IMR-90 (cell line): ENCODE results near the gene PTPRC. TPM values are rescaled to one million over a fixed set of nuclear protein-coding genes. Genes with fewer than 3 reads are reported as not detected.

ENCODE experiments used
- ATAC-seq: fragments of 200-7000 bp; cut with Tn5 transposase; 2 replicates; pipeline ENCODE4 v1.9.1; 2020; ENCODE audit warnings: low read depth, mild to moderate bottlenecking, moderate library complexity
- BruUV-seq: library from RNA; stranded (reverse); fragments of 400-500 nt; replicated peaks from 2 replicates; lab custom pipeline; 2021; lab: Mats Ljungman, UMichigan
- CTCF ChIA-PET: fragments of 300-600 bp; formaldehyde crosslinking; extraction: SDS; loops from one replicate; lab custom pipeline; 2021; ENCODE audit warnings: antibody characterized with exemption; lab: Yijun Ruan, JAX
- POLR2A ChIA-PET: fragments of 300-600 bp; sonication (Branson Sonifier 250); formaldehyde crosslinking; loops from one replicate; lab custom pipeline; 2022; ENCODE audit warnings: antibody characterized with exemption; ENCODE audit not compliant: unreplicated experiment; lab: Charles Lee
- DNase-seq: peaks from one replicate; pipeline ENCODE4 v3.0.0; 2013
- H2AFZ ChIP-seq: replicated peaks from 2 replicates; pipeline ENCODE3; 2013; ENCODE audit warnings: low read length, mild to moderate bottlenecking; ENCODE audit not compliant: poor library complexity
- H2AK5ac ChIP-seq: 2 replicates; pipeline ENCODE4 v1.6.1; 2013; ENCODE audit warnings: low read depth, low read length, inconsistent platforms
- H2AK9ac ChIP-seq: replicated peaks from 2 replicates; pipeline ENCODE3; 2013; ENCODE audit warnings: mild to moderate bottlenecking, low read depth, low read length, moderate library complexity; ENCODE audit not compliant: poor library complexity
- H2BK120ac ChIP-seq: 2 replicates; pipeline ENCODE4 v1.6.1; 2013; ENCODE audit warnings: low read depth, low read length, inconsistent platforms
- H2BK15ac ChIP-seq: 3 replicates; pipeline ENCODE4 v1.6.1; 2013; ENCODE audit warnings: low read depth, low read length, inconsistent platforms
- H2BK20ac ChIP-seq: 2 replicates; pipeline ENCODE4 v1.6.1; 2013; ENCODE audit warnings: low read depth, mild to moderate bottlenecking, inconsistent platforms, low read length, moderate library complexity
- H2BK5ac ChIP-seq: 2 replicates; pipeline ENCODE4 v1.6.1; 2013; ENCODE audit warnings: mild to moderate bottlenecking, low read depth, low read length, inconsistent platforms; ENCODE audit not compliant: poor library complexity, severe bottlenecking
- H3K14ac ChIP-seq: replicated peaks from 2 replicates; pipeline ENCODE4 v1.6.1; 2013; ENCODE audit warnings: low read depth, low read length, inconsistent platforms
- H3K18ac ChIP-seq: 2 replicates; pipeline ENCODE4 v1.6.1; 2013; ENCODE audit warnings: low read depth, low read length, control low read depth
- H3K23ac ChIP-seq: 2 replicates; pipeline ENCODE4 v1.6.1; 2013; ENCODE audit warnings: low read depth, low read length, inconsistent platforms
- H3K27ac ChIP-seq: 2 replicates; pipeline ENCODE4 v1.5.1; 2013; ENCODE audit warnings: mild to moderate bottlenecking, control low read depth, low read length; ENCODE audit not compliant: insufficient read depth
- H3K27me3 ChIP-seq: 2 replicates; pipeline ENCODE4 v1.6.1; 2013; ENCODE audit warnings: low read length; ENCODE audit not compliant: control insufficient read depth, insufficient read depth
- H3K36me3 ChIP-seq: 2 replicates; pipeline ENCODE4 v1.6.1; 2013; ENCODE audit warnings: low read length, mixed read lengths; ENCODE audit not compliant: control insufficient read depth, insufficient read depth
- H3K4ac ChIP-seq: 2 replicates; pipeline ENCODE4 v1.6.1; 2013; ENCODE audit warnings: low read depth, low read length, inconsistent platforms
- H3K4me1 ChIP-seq: 2 replicates; pipeline ENCODE4 v1.6.1; 2013; ENCODE audit warnings: low read length, mixed read lengths; ENCODE audit not compliant: control insufficient read depth, insufficient read depth
- H3K4me2 ChIP-seq: 2 replicates; pipeline ENCODE4 v1.6.1; 2013; ENCODE audit warnings: low read depth, mild to moderate bottlenecking, control low read depth, low read length, moderate library complexity
- H3K4me3 ChIP-seq: 2 replicates; pipeline ENCODE4 v1.5.1; 2013; ENCODE audit warnings: low read depth, mild to moderate bottlenecking, control low read depth, low read length, moderate library complexity; ENCODE audit not compliant: insufficient read depth
- H3K56ac ChIP-seq: 2 replicates; pipeline ENCODE4 v1.6.1; 2013; ENCODE audit warnings: low read length, inconsistent platforms; ENCODE audit not compliant: insufficient read depth; ENCODE audit errors: extremely low read depth
- H3K79me1 ChIP-seq, 2 experiments: 2 replicates each; pipeline ENCODE4 v1.6.1; 2013; ENCODE audit warnings: low read length in 2 of 2, inconsistent platforms in 1 of 2, low read depth in 1 of 2
- H3K9ac ChIP-seq: 2 replicates; pipeline ENCODE4 v1.6.1; 2013; ENCODE audit warnings: low read depth, low read length, control low read depth
- H3K9me1 ChIP-seq: 2 replicates; pipeline ENCODE4 v1.6.1; 2013; ENCODE audit warnings: low read length, inconsistent platforms; ENCODE audit not compliant: insufficient read depth
- H3K9me3 ChIP-seq: 2 replicates; pipeline ENCODE4 v1.6.1; 2013; ENCODE audit warnings: low read length; ENCODE audit not compliant: control insufficient read depth, insufficient read depth
- H4K20me1 ChIP-seq: 2 replicates; pipeline ENCODE4 v1.6.1; 2013; ENCODE audit warnings: low read length, inconsistent platforms; ENCODE audit not compliant: insufficient read depth
- H4K5ac ChIP-seq: 2 replicates; pipeline ENCODE4 v1.6.1; 2013; ENCODE audit warnings: mild to moderate bottlenecking, low read depth, low read length, control low read depth
- H4K8ac ChIP-seq, 2 experiments: 2 replicates each; pipeline ENCODE4 v1.6.1; 2013; ENCODE audit warnings: low read depth in 2 of 2, low read length in 2 of 2, control low read depth in 1 of 2, inconsistent platforms in 1 of 2
- H4K91ac ChIP-seq: 2 replicates; pipeline ENCODE4 v1.6.1; 2013; ENCODE audit warnings: low read depth, low read length, inconsistent platforms; ENCODE audit not compliant: insufficient read depth
- BHLHE40 ChIP-seq: fragments of 150-350 bp; IDR thresholded peaks from 2 replicates; pipeline ENCODE4 v1.6.1; 2016; ENCODE audit warnings: mild to moderate bottlenecking, low read depth, low read length
- CEBPB ChIP-seq: IDR thresholded peaks from 2 replicates; pipeline ENCODE4 v1.6.1; 2012; ENCODE audit warnings: low read depth, low read length, improper control_type of control experiment
- CHD1 ChIP-seq: IDR thresholded peaks from 2 replicates; pipeline ENCODE4 v1.6.1; 2012; ENCODE audit warnings: low read depth, low read length, improper control_type of control experiment
- FOS ChIP-seq: fragments of 150-350 bp; IDR thresholded peaks from 2 replicates; pipeline ENCODE4 v1.6.1; 2016; ENCODE audit warnings: low read depth, low read length
- MAZ ChIP-seq: IDR thresholded peaks from 2 replicates; pipeline ENCODE4 v1.6.1; 2012; ENCODE audit warnings: low read depth, mild to moderate bottlenecking, low read length, improper control_type of control experiment, moderate library complexity, borderline replicate concordance
- MXI1 ChIP-seq: IDR thresholded peaks from 2 replicates; pipeline ENCODE4 v1.6.1; 2012; ENCODE audit warnings: low read depth, mild to moderate bottlenecking, low read length, moderate library complexity, borderline replicate concordance
- NFE2L2 ChIP-seq: fragments of 150-350 bp; IDR thresholded peaks from 2 replicates; pipeline ENCODE4 v1.6.1; 2016; ENCODE audit warnings: low read depth, mild to moderate bottlenecking, low read length
- POLR2A ChIP-seq: IDR thresholded peaks from 2 replicates; pipeline ENCODE4 v1.6.1; 2012; ENCODE audit warnings: mild to moderate bottlenecking, low read depth, low read length
- RAD21 ChIP-seq: IDR thresholded peaks from 2 replicates; pipeline ENCODE4 v1.6.1; 2012; ENCODE audit warnings: low read length, improper control_type of control experiment
- RCOR1 ChIP-seq: IDR thresholded peaks from 2 replicates; pipeline ENCODE4 v1.6.1; 2012; ENCODE audit warnings: mild to moderate bottlenecking, low read length, improper control_type of control experiment; ENCODE audit not compliant: insufficient replicate concordance
- RFX5 ChIP-seq: IDR thresholded peaks from 2 replicates; pipeline ENCODE4 v1.8.0; 2012; ENCODE audit warnings: low read depth, mild to moderate bottlenecking, low read length, moderate library complexity
- SMC3 ChIP-seq: fragments of 150-350 bp; IDR thresholded peaks from 2 replicates; pipeline ENCODE4 v1.6.1; 2016; ENCODE audit warnings: low read depth, mild to moderate bottlenecking, antibody characterized with exemption, low read length, moderate library complexity
- WGBS, 2 experiments: methylation state at CpG; one replicate each; pipeline versions ENCODE4 v1.1.5 to v1.1.7; 2013; ENCODE audit warnings: missing lambda C conversion rate in 2 of 2; ENCODE audit not compliant: insufficient read length in 1 of 2; ENCODE audit errors: extremely low coverage in 2 of 2; 5-methylcytosine and 5-hydroxymethylcytosine counted together
- dilution Hi-C: fragments of 300-500 bp; cut with HindIII; formaldehyde crosslinking; loops from one replicate; pipeline ENCODE4 v1.14.3; 2018; ENCODE audit warnings: low sequenced_read_pairs; ENCODE audit not compliant: unreplicated experiment
- in situ Hi-C: fragments of 300-500 bp; cut with MboI; formaldehyde crosslinking; loops from 3 replicates; pipeline ENCODE4 v1.14.3; 2019; ENCODE audit warnings: low sequenced_read_pairs, inconsistent platforms, mixed read lengths
- intact Hi-C: fragments of 100-400 bp; cut with micrococcal nuclease; formaldehyde crosslinking; loops from 2 replicates; pipeline ENCODE4 v1.10.0; 2022
- polyA plus RNA-seq, 3 experiments: library from polyadenylated mRNA; depleted of rRNA; stranded (reverse); fragments of >200 nt; gene quantifications; 2 replicates each; pipeline ENCODE4 v1.2.3, GENCODE V29; 2012; ENCODE audit warnings: low replicate concordance in 1 of 3
- total RNA-seq: library from RNA; depleted of rRNA; stranded (reverse); fragments of >200 nt; gene quantifications from 2 replicates; pipeline ENCODE4 v1.2.3, GENCODE V29; 2012
- TF ChIP-seq, protein P1 (sequence below): fragments of 150-350 bp; IDR thresholded peaks from 2 replicates; pipeline ENCODE4 v1.6.1; 2017; ENCODE audit warnings: mild to moderate bottlenecking, antibody characterized with exemption, low read length, low read depth
- TF ChIP-seq, protein P2 (sequence below): conservative IDR thresholded peaks from 2 replicates; pipeline ENCODE4 v1.5.1; 2012; ENCODE audit warnings: mild to moderate bottlenecking, low read depth, low read length, improper control_type of control experiment

PTPRC gene
- total and polyA plus RNA-seq, 2 of the 4 experiments (the other 2 are of a cell fraction) = not detected

DNA sequence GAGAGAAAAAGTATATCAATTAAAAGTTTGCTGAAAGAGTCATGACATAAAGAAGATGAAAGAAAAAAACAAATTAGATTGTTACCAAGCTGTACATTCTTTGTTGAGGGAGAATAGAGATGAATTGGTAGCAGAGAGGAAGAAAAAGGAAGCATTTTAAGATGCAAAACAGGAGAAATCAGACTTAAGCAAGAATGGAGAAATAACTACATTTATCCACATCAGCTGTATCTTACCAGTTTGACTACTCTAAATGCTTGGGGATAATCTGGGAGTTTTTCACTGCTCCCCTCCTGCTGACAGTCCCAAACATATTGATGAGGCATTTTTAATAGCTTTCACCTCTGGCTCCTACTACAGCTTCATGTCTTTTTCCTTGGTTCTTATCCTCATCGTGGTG is 16.8 kb upstream of the PTPRC start:
- no CpG with 5 or more reads among the region's 1 CpG for WGBS, 2 experiments
- Histone ChIP-seq H3K4me2 (no peak overlapping the region), H2BK120ac (no peak overlapping the region), H2BK20ac (no peak overlapping the region), H3K9ac (no peak overlapping the region), H4K91ac (no peak overlapping the region), H4K20me1 (no peaks in the 10 kb centered on the region), H3K27me3 (no peaks in the 10 kb centered on the region), H3K27ac (no peak overlapping the region), H3K4me3 (no peak overlapping the region), H2AK9ac (no peak overlapping the region), H4K8ac (no peak overlapping the region), H3K18ac (no peak overlapping the region), H3K9me1 (no peaks in the 10 kb centered on the region), H3K9me3 (no peaks in the 10 kb centered on the region), H3K36me3 (no peaks in the 10 kb centered on the region), H3K56ac (no peak overlapping the region), H4K5ac (no peak overlapping the region), H3K79me1 (no peaks in the 10 kb centered on the region), H2AK5ac (no peak overlapping the region), H3K4ac (no peak overlapping the region), H3K4me1 (no peaks in the 10 kb centered on the region), H3K23ac (no peak overlapping the region), H3K14ac (no peak overlapping the region), H2BK5ac (no peak overlapping the region), H2AFZ (no peak overlapping the region), H2BK15ac (no peak overlapping the region)
- TF ChIP-seq RFX5 (no peak), POLR2A (no peak), MAZ (no peak), RCOR1 (no peak), SMC3 (no peak), FOS (no peak), CEBPB (no peak), NFE2L2 (no peak), MXI1 (no peak), RAD21 (no peak), CHD1 (no peak), BHLHE40 (no peak)
- TF ChIP-seq, protein P1, sequence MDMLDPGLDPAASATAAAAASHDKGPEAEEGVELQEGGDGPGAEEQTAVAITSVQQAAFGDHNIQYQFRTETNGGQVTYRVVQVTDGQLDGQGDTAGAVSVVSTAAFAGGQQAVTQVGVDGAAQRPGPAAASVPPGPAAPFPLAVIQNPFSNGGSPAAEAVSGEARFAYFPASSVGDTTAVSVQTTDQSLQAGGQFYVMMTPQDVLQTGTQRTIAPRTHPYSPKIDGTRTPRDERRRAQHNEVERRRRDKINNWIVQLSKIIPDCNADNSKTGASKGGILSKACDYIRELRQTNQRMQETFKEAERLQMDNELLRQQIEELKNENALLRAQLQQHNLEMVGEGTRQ = no peak
- TF ChIP-seq, protein P2, sequence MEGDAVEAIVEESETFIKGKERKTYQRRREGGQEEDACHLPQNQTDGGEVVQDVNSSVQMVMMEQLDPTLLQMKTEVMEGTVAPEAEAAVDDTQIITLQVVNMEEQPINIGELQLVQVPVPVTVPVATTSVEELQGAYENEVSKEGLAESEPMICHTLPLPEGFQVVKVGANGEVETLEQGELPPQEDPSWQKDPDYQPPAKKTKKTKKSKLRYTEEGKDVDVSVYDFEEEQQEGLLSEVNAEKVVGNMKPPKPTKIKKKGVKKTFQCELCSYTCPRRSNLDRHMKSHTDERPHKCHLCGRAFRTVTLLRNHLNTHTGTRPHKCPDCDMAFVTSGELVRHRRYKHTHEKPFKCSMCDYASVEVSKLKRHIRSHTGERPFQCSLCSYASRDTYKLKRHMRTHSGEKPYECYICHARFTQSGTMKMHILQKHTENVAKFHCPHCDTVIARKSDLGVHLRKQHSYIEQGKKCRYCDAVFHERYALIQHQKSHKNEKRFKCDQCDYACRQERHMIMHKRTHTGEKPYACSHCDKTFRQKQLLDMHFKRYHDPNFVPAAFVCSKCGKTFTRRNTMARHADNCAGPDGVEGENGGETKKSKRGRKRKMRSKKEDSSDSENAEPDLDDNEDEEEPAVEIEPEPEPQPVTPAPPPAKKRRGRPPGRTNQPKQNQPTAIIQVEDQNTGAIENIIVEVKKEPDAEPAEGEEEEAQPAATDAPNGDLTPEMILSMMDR = no peak
- POLR2A ChIA-PET = interaction anchor here (0.7 kb wide), 1 partner anchor 301 kb away, joined by 3 read pairs; no protein-coding TSS in a partner anchor
- dilution Hi-C loops (no loop called here), in situ Hi-C loops (no loop called here), intact Hi-C loops (no loop called here)
- no peak for DNase-seq
- no peak for ATAC-seq
- CTCF ChIA-PET = no interaction called here
- BruUV-seq = no TSS peak
